IMR-90 (cell line): ENCODE data around the gene VGLL2. TPM values are rescaled to one million over a fixed set of nuclear protein-coding genes. Genes with fewer than 3 reads are reported as not detected.

ENCODE experiments used
- ATAC-seq: fragments of 200-7000 bp; cut with Tn5 transposase; 2 replicates; pipeline ENCODE4 v1.9.1; 2020; ENCODE audit warnings: low read depth, mild to moderate bottlenecking, moderate library complexity
- BruUV-seq: library from RNA; stranded (reverse); fragments of 400-500 nt; replicated peaks from 2 replicates; lab custom pipeline; 2021; lab: Mats Ljungman, UMichigan
- CTCF ChIA-PET: fragments of 300-600 bp; formaldehyde crosslinking; extraction: SDS; loops from one replicate; lab custom pipeline; 2021; ENCODE audit warnings: antibody characterized with exemption; lab: Yijun Ruan, JAX
- POLR2A ChIA-PET: fragments of 300-600 bp; sonication (Branson Sonifier 250); formaldehyde crosslinking; loops from one replicate; lab custom pipeline; 2022; ENCODE audit warnings: antibody characterized with exemption; ENCODE audit not compliant: unreplicated experiment; lab: Charles Lee
- DNase-seq: peaks from one replicate; pipeline ENCODE4 v3.0.0; 2013
- H2AFZ ChIP-seq: replicated peaks from 2 replicates; pipeline ENCODE3; 2013; ENCODE audit warnings: low read length, mild to moderate bottlenecking; ENCODE audit not compliant: poor library complexity
- H2AK5ac ChIP-seq: 2 replicates; pipeline ENCODE4 v1.6.1; 2013; ENCODE audit warnings: low read depth, low read length, inconsistent platforms
- H2AK9ac ChIP-seq: replicated peaks from 2 replicates; pipeline ENCODE3; 2013; ENCODE audit warnings: mild to moderate bottlenecking, low read depth, low read length, moderate library complexity; ENCODE audit not compliant: poor library complexity
- H2BK120ac ChIP-seq: 2 replicates; pipeline ENCODE4 v1.6.1; 2013; ENCODE audit warnings: low read depth, low read length, inconsistent platforms
- H2BK15ac ChIP-seq: 3 replicates; pipeline ENCODE4 v1.6.1; 2013; ENCODE audit warnings: low read depth, low read length, inconsistent platforms
- H2BK20ac ChIP-seq: 2 replicates; pipeline ENCODE4 v1.6.1; 2013; ENCODE audit warnings: low read depth, mild to moderate bottlenecking, inconsistent platforms, low read length, moderate library complexity
- H2BK5ac ChIP-seq: 2 replicates; pipeline ENCODE4 v1.6.1; 2013; ENCODE audit warnings: mild to moderate bottlenecking, low read depth, low read length, inconsistent platforms; ENCODE audit not compliant: poor library complexity, severe bottlenecking
- H3K14ac ChIP-seq: replicated peaks from 2 replicates; pipeline ENCODE4 v1.6.1; 2013; ENCODE audit warnings: low read depth, low read length, inconsistent platforms
- H3K18ac ChIP-seq: 2 replicates; pipeline ENCODE4 v1.6.1; 2013; ENCODE audit warnings: low read depth, low read length, control low read depth
- H3K23ac ChIP-seq: 2 replicates; pipeline ENCODE4 v1.6.1; 2013; ENCODE audit warnings: low read depth, low read length, inconsistent platforms
- H3K27ac ChIP-seq: 2 replicates; pipeline ENCODE4 v1.5.1; 2013; ENCODE audit warnings: mild to moderate bottlenecking, control low read depth, low read length; ENCODE audit not compliant: insufficient read depth
- H3K27me3 ChIP-seq: 2 replicates; pipeline ENCODE4 v1.6.1; 2013; ENCODE audit warnings: low read length; ENCODE audit not compliant: control insufficient read depth, insufficient read depth
- H3K36me3 ChIP-seq: 2 replicates; pipeline ENCODE4 v1.6.1; 2013; ENCODE audit warnings: low read length, mixed read lengths; ENCODE audit not compliant: control insufficient read depth, insufficient read depth
- H3K4ac ChIP-seq: 2 replicates; pipeline ENCODE4 v1.6.1; 2013; ENCODE audit warnings: low read depth, low read length, inconsistent platforms
- H3K4me1 ChIP-seq: 2 replicates; pipeline ENCODE4 v1.6.1; 2013; ENCODE audit warnings: low read length, mixed read lengths; ENCODE audit not compliant: control insufficient read depth, insufficient read depth
- H3K4me2 ChIP-seq: 2 replicates; pipeline ENCODE4 v1.6.1; 2013; ENCODE audit warnings: low read depth, mild to moderate bottlenecking, control low read depth, low read length, moderate library complexity
- H3K4me3 ChIP-seq: 2 replicates; pipeline ENCODE4 v1.5.1; 2013; ENCODE audit warnings: low read depth, mild to moderate bottlenecking, control low read depth, low read length, moderate library complexity; ENCODE audit not compliant: insufficient read depth
- H3K56ac ChIP-seq: 2 replicates; pipeline ENCODE4 v1.6.1; 2013; ENCODE audit warnings: low read length, inconsistent platforms; ENCODE audit not compliant: insufficient read depth; ENCODE audit errors: extremely low read depth
- H3K79me1 ChIP-seq, 2 experiments: 2 replicates each; pipeline ENCODE4 v1.6.1; 2013; ENCODE audit warnings: low read length in 2 of 2, inconsistent platforms in 1 of 2, low read depth in 1 of 2
- H3K9ac ChIP-seq: 2 replicates; pipeline ENCODE4 v1.6.1; 2013; ENCODE audit warnings: low read depth, low read length, control low read depth
- H3K9me1 ChIP-seq: 2 replicates; pipeline ENCODE4 v1.6.1; 2013; ENCODE audit warnings: low read length, inconsistent platforms; ENCODE audit not compliant: insufficient read depth
- H3K9me3 ChIP-seq: 2 replicates; pipeline ENCODE4 v1.6.1; 2013; ENCODE audit warnings: low read length; ENCODE audit not compliant: control insufficient read depth, insufficient read depth
- H4K20me1 ChIP-seq: 2 replicates; pipeline ENCODE4 v1.6.1; 2013; ENCODE audit warnings: low read length, inconsistent platforms; ENCODE audit not compliant: insufficient read depth
- H4K5ac ChIP-seq: 2 replicates; pipeline ENCODE4 v1.6.1; 2013; ENCODE audit warnings: mild to moderate bottlenecking, low read depth, low read length, control low read depth
- H4K8ac ChIP-seq, 2 experiments: 2 replicates each; pipeline ENCODE4 v1.6.1; 2013; ENCODE audit warnings: low read depth in 2 of 2, low read length in 2 of 2, control low read depth in 1 of 2, inconsistent platforms in 1 of 2
- H4K91ac ChIP-seq: 2 replicates; pipeline ENCODE4 v1.6.1; 2013; ENCODE audit warnings: low read depth, low read length, inconsistent platforms; ENCODE audit not compliant: insufficient read depth
- CEBPB ChIP-seq: IDR thresholded peaks from 2 replicates; pipeline ENCODE4 v1.6.1; 2012; ENCODE audit warnings: low read depth, low read length, improper control_type of control experiment
- CHD1 ChIP-seq: IDR thresholded peaks from 2 replicates; pipeline ENCODE4 v1.6.1; 2012; ENCODE audit warnings: low read depth, low read length, improper control_type of control experiment
- CTCF ChIP-seq: conservative IDR thresholded peaks from 2 replicates; pipeline ENCODE4 v1.5.1; 2012; ENCODE audit warnings: mild to moderate bottlenecking, low read depth, low read length, improper control_type of control experiment
- ELK1 ChIP-seq: fragments of 150-350 bp; IDR thresholded peaks from 2 replicates; pipeline ENCODE4 v1.6.1; 2016; ENCODE audit warnings: low read depth, mild to moderate bottlenecking, low read length, moderate library complexity, borderline replicate concordance
- NFE2L2 ChIP-seq: fragments of 150-350 bp; IDR thresholded peaks from 2 replicates; pipeline ENCODE4 v1.6.1; 2016; ENCODE audit warnings: low read depth, mild to moderate bottlenecking, low read length
- RAD21 ChIP-seq: IDR thresholded peaks from 2 replicates; pipeline ENCODE4 v1.6.1; 2012; ENCODE audit warnings: low read length, improper control_type of control experiment
- RFX5 ChIP-seq: IDR thresholded peaks from 2 replicates; pipeline ENCODE4 v1.8.0; 2012; ENCODE audit warnings: low read depth, mild to moderate bottlenecking, low read length, moderate library complexity
- USF2 ChIP-seq: fragments of 150-350 bp; IDR thresholded peaks from 2 replicates; pipeline ENCODE4 v1.6.1; 2017; ENCODE audit warnings: mild to moderate bottlenecking, antibody characterized with exemption, low read length, low read depth
- WGBS, 2 experiments: methylation state at CpG; one replicate each; pipeline versions ENCODE4 v1.1.5 to v1.1.7; 2013; ENCODE audit warnings: missing lambda C conversion rate in 2 of 2; ENCODE audit not compliant: insufficient read length in 1 of 2; ENCODE audit errors: extremely low coverage in 2 of 2; 5-methylcytosine and 5-hydroxymethylcytosine counted together
- dilution Hi-C: fragments of 300-500 bp; cut with HindIII; formaldehyde crosslinking; loops from one replicate; pipeline ENCODE4 v1.14.3; 2018; ENCODE audit warnings: low sequenced_read_pairs; ENCODE audit not compliant: unreplicated experiment
- in situ Hi-C: fragments of 300-500 bp; cut with MboI; formaldehyde crosslinking; loops from 3 replicates; pipeline ENCODE4 v1.14.3; 2019; ENCODE audit warnings: low sequenced_read_pairs, inconsistent platforms, mixed read lengths
- intact Hi-C: fragments of 100-400 bp; cut with micrococcal nuclease; formaldehyde crosslinking; loops from 2 replicates; pipeline ENCODE4 v1.10.0; 2022
- polyA plus RNA-seq, 3 experiments: library from polyadenylated mRNA; depleted of rRNA; stranded (reverse); fragments of >200 nt; gene quantifications; 2 replicates each; pipeline ENCODE4 v1.2.3, GENCODE V29; 2012; ENCODE audit warnings: low replicate concordance in 1 of 3
- total RNA-seq: library from RNA; depleted of rRNA; stranded (reverse); fragments of >200 nt; gene quantifications from 2 replicates; pipeline ENCODE4 v1.2.3, GENCODE V29; 2012

VGLL2 gene
- total and polyA plus RNA-seq, 2 of the 4 experiments (the other 2 are of a cell fraction) = not detected

- Histone ChIP-seq H2AK5ac (no peak overlapping the region), H3K27me3 (peaks cover 18% of the 10 kb centered on the region), H3K36me3 (no peaks in the 10 kb centered on the region), H2AFZ (no peak overlapping the region), H3K79me1 (no peaks in the 10 kb centered on the region), H3K27ac (no peak overlapping the region), H3K14ac (no peak overlapping the region), H2AK9ac (no peak overlapping the region), H4K20me1 (no peaks in the 10 kb centered on the region), H3K9me3 (no peaks in the 10 kb centered on the region), H3K9ac (no peak overlapping the region), H3K9me1 (no peaks in the 10 kb centered on the region), H2BK120ac (no peak overlapping the region), H2BK15ac (no peak overlapping the region), H3K4me1 (no peaks in the 10 kb centered on the region), H3K4me3 (no peak overlapping the region), H4K91ac (no peak overlapping the region), H3K56ac (no peak overlapping the region), H3K4me2 (no peak overlapping the region), H3K23ac (no peak overlapping the region), H4K5ac (no peak overlapping the region), H2BK5ac (no peak overlapping the region), H3K18ac (no peak overlapping the region), H2BK20ac (no peak overlapping the region), H3K4ac (no peak overlapping the region), H4K8ac (no peak overlapping the region)
- in situ Hi-C loops = no loop called here
- 40% methylated on average over 1 of the region's 5 CpGs; no CpG with 5 or more reads in 1 of the 2 experiments for WGBS, 2 experiments
- intact Hi-C loops = no loop called here
- dilution Hi-C loops = no loop called here
- BruUV-seq = no TSS peak
- no peak for TF ChIP-seq CTCF
- no peak for TF ChIP-seq ELK1
- no peak for TF ChIP-seq RFX5
- no peak for TF ChIP-seq NFE2L2
- no peak for TF ChIP-seq RAD21
- no peak for TF ChIP-seq CHD1
- no peak for TF ChIP-seq USF2
- no peak for TF ChIP-seq CEBPB
- DNase-seq (no peak), ATAC-seq (no peak)
- CTCF ChIA-PET = no interaction called here
- POLR2A ChIA-PET = no interaction called here
Measured at GRCh38 chr6:117275711-117276110, 10.4 kb downstream of the VGLL2 start.
